T47D (cell line): Measurements from ENCODE around the gene CFAP299.
"Not testable (repeated sequence)": the region's sequence is repeated elsewhere in the genome, so short reads cannot be mapped to it uniquely, and the experiment has no call there.

ENCODE experiments used
- DNase-seq, 2 experiments: peaks; one replicate each; pipeline versions ENCODE4 v3.0.0 to v3.0.0-alpha.2; 2011 to 2012; ENCODE audit warnings: low read depth in 1 of 2, low spot score in 1 of 2
- JUND ChIP-seq: IDR thresholded peaks from 2 replicates; pipeline ENCODE4 v1.6.1; 2012; ENCODE audit warnings: low read depth
- in situ Hi-C: cut with HindIII; loops from 2 replicates; pipeline ENCODE4 v1.10.0; 2016; ENCODE audit warnings: low sequenced_read_pairs, low pct_unique_long_range_greater_than_20kb

The CFAP299 gene

GRCh38 chr4:80678413-80678812 lies 342.9 kb downstream of the CFAP299 start:
- in situ Hi-C loops, result no loop called here
- no peak for TF ChIP-seq JUND
- DNase-seq, result no peak

- no peak for TF ChIP-seq JUND
- DNase-seq, result no peak
- in situ Hi-C loops, result no loop called here
These were observed 345.4 kb downstream of the CFAP299 start for GRCh38 chr4:80680934-80681333.

GRCh38 chr4:80685214-80685613 lies 349.7 kb downstream of the CFAP299 start:
- in situ Hi-C loops, result no loop called here
- peak in 1 of 2 experiments; percentile 29 for DNase-seq
- TF ChIP-seq JUND, result no peak

- in situ Hi-C loops, DNase-seq: not testable (repeated sequence)
These were observed 352.2 kb downstream of the CFAP299 start for GRCh38 chr4:80687736-80688135.

- TF ChIP-seq JUND, result no peak
- DNase-seq, result no peak
- in situ Hi-C loops, result no loop called here
These were observed 358.6 kb downstream of the CFAP299 start for GRCh38 chr4:80694171-80694570.

GRCh38 chr4:80705311-80705710 lies 369.8 kb downstream of the CFAP299 start:
- in situ Hi-C loops, result no loop called here
- DNase-seq, result no peak
- no peak for TF ChIP-seq JUND

GRCh38 chr4:80709082-80709869 lies 373.7 kb downstream of the CFAP299 start:
- peak in 1 of 2 experiments; percentile 29 for DNase-seq
- in situ Hi-C loops, result no loop called here
- no peak for TF ChIP-seq JUND

- no peak for DNase-seq
- in situ Hi-C loops, result no loop called here
- TF ChIP-seq JUND, result no peak
These were observed 375.4 kb downstream of the CFAP299 start for GRCh38 chr4:80710748-80711451.

- DNase-seq, result no peak
- in situ Hi-C loops, result no loop called here
- no peak for TF ChIP-seq JUND
These were observed 376.4 kb downstream of the CFAP299 start for GRCh38 chr4:80711956-80712355.

GRCh38 chr4:80713409-80713808 lies 377.9 kb downstream of the CFAP299 start:
- in situ Hi-C loops, result no loop called here
- TF ChIP-seq JUND, result no peak
- DNase-seq, result no peak

- TF ChIP-seq JUND, result no peak
- DNase-seq, result no peak
- in situ Hi-C loops, result no loop called here
These were observed 381.7 kb downstream of the CFAP299 start for GRCh38 chr4:80717204-80717603.

- DNase-seq, result no peak
- no peak for TF ChIP-seq JUND
- in situ Hi-C loops, result no loop called here
These were observed 390.9 kb downstream of the CFAP299 start for GRCh38 chr4:80726471-80726870.

- in situ Hi-C loops, result no loop called here
- no peak for TF ChIP-seq JUND
These were observed 394.6 kb downstream of the CFAP299 start for GRCh38 chr4:80730158-80730557.

More at GRCh38 chr4:80730158-80730557, 394.6 kb downstream of the CFAP299 start:
- no peak for DNase-seq
